Measurements from ENCODE around the gene KIF1B.
A peak's percentile ranks its signal among the peaks of the same experiment; 100 is the strongest.
"Not testable (repeated sequence)": the region's sequence is repeated elsewhere in the genome, so short reads cannot be mapped to it uniquely, and the experiment has no call there.

KIF1B gene

GRCh38 chr1:10192263-10192662, 18.1 kb upstream of the KIF1B start:
- no peak for DNase-seq (ENCODE audit: low read depth in 2 of 2)

- no peak for DNase-seq (ENCODE audit: low read depth in 2 of 2)
Observed at GRCh38 chr1:10193288-10193687, 17.1 kb upstream of the KIF1B start.

GRCh38 chr1:10195570-10195969, 14.8 kb upstream of the KIF1B start:
- DNase-seq (ENCODE audit: low read depth in 2 of 2), result no peak

GRCh38 chr1:10196976-10197375, 13.4 kb upstream of the KIF1B start:
- DNase-seq (ENCODE audit: low read depth in 2 of 2), result no peak

- no peak for DNase-seq (ENCODE audit: low read depth in 2 of 2)
Observed at GRCh38 chr1:10200620-10201019, 9.8 kb upstream of the KIF1B start.

- no peak for DNase-seq (ENCODE audit: low read depth in 2 of 2)
Observed at GRCh38 chr1:10204003-10204642, 6.2 kb upstream of the KIF1B start.

GRCh38 chr1:10205206-10205605, 5.2 kb upstream of the KIF1B start:
- DNase-seq (ENCODE audit: low read depth in 2 of 2), result not testable (repeated sequence)

- DNase-seq (ENCODE audit: low read depth in 2 of 2), result no peak
Observed at GRCh38 chr1:10207810-10208209, 2.6 kb upstream of the KIF1B start.

- no peak for DNase-seq (ENCODE audit: low read depth in 2 of 2)
Observed at GRCh38 chr1:10208537-10208936, 1.8 kb upstream of the KIF1B start.

GRCh38 chr1:10209590-10209904, 823 bp upstream of the KIF1B start:
- DNase-seq (ENCODE audit: low read depth in 2 of 2), result no peak

GRCh38 chr1:10210841-10211804, 753 bp downstream of the KIF1B start:
- DNase-seq (ENCODE audit: low read depth in 2 of 2), result peak in 1 of 2 donors; percentile 6

- DNase-seq (ENCODE audit: low read depth in 2 of 2), result no peak
Observed at GRCh38 chr1:10211805-10212410, 1.5 kb downstream of the KIF1B start.

GRCh38 chr1:10212476-10212875, 2.1 kb downstream of the KIF1B start:
- DNase-seq (ENCODE audit: low read depth in 2 of 2), result no peak

GRCh38 chr1:10213186-10213705, 2.9 kb downstream of the KIF1B start:
- no peak for DNase-seq (ENCODE audit: low read depth in 2 of 2)

- no peak for DNase-seq (ENCODE audit: low read depth in 2 of 2)
Observed at GRCh38 chr1:10216090-10216749, 5.8 kb downstream of the KIF1B start.

GRCh38 chr1:10217748-10218441, 7.5 kb downstream of the KIF1B start:
- no peak for DNase-seq (ENCODE audit: low read depth in 2 of 2)

- DNase-seq (ENCODE audit: low read depth in 2 of 2), result no peak
Observed at GRCh38 chr1:10220200-10220599, 9.8 kb downstream of the KIF1B start.

- not testable (repeated sequence) for DNase-seq (ENCODE audit: low read depth in 2 of 2)
Observed at GRCh38 chr1:10220657-10221056, 10.3 kb downstream of the KIF1B start.

GRCh38 chr1:10225573-10225972, 15.2 kb downstream of the KIF1B start:
- DNase-seq (ENCODE audit: low read depth in 2 of 2), result no peak

- no peak for DNase-seq (ENCODE audit: low read depth in 2 of 2)
Observed at GRCh38 chr1:10228528-10228927, 18.2 kb downstream of the KIF1B start.

GRCh38 chr1:10229903-10230302, 19.5 kb downstream of the KIF1B start:
- DNase-seq (ENCODE audit: low read depth in 2 of 2), result no peak
